WTC11 (cell line): Measurements from ENCODE around the gene AP5Z1. TPM values are rescaled to one million over a fixed set of nuclear protein-coding genes. Genes with fewer than 3 reads are reported as not detected.
A peak's percentile ranks its signal among the peaks of the same experiment; 100 is the strongest.

Experiments
- ATAC-seq: fragments of 200-7000 bp; cut with Tn5 transposase; 2 replicates; pipeline ENCODE4 v1.10.0; 2021; ENCODE audit warnings: mild to moderate bottlenecking, moderate library complexity
- CTCF ChIA-PET: fragments of 300-600 bp; sonication (Branson Sonifier 250); formaldehyde crosslinking; loops from one replicate; lab custom pipeline; 2021; ENCODE audit warnings: antibody characterized with exemption; lab: Charles Lee
- POLR2A ChIA-PET: fragments of 350-600 bp; sonication (Branson Sonifier 250); formaldehyde crosslinking; loops from one replicate; lab custom pipeline; 2021; ENCODE audit warnings: antibody characterized with exemption; lab: Charles Lee
- DNase-seq: peaks from one replicate; pipeline ENCODE4 v3.0.0; 2021; ENCODE audit warnings: low spot score
- H3K27ac Mint-ChIP-seq: 2 replicates; pipeline ENCODE4 v1.8.0; 2021; ENCODE audit warnings: mixed read lengths
- H3K27me3 Mint-ChIP-seq: 2 replicates; pipeline ENCODE4 v1.8.0; 2021; ENCODE audit warnings: low read depth, mild to moderate bottlenecking, moderate library complexity, mixed read lengths
- H3K36me3 Mint-ChIP-seq: 2 replicates; pipeline ENCODE4 v1.8.0; 2021; ENCODE audit warnings: mixed read lengths
- H3K4me1 Mint-ChIP-seq: 2 replicates; pipeline ENCODE4 v1.8.0; 2022; ENCODE audit warnings: mixed read lengths
- H3K4me3 Mint-ChIP-seq: 2 replicates; pipeline ENCODE4 v1.8.0; 2021; ENCODE audit warnings: mild to moderate bottlenecking, moderate library complexity, mixed read lengths
- H3K9me3 Mint-ChIP-seq: 2 replicates; pipeline ENCODE4 v1.8.0; 2021; ENCODE audit warnings: mixed read lengths
- ATF2 ChIP-seq: sonication (generic); formaldehyde crosslinking; IDR thresholded peaks from 2 replicates; pipeline ENCODE4 v1.8.1; 2022; ENCODE audit warnings: low read depth, missing genetic modification reagents, borderline replicate concordance
- ATF6 ChIP-seq: sonication (generic); formaldehyde crosslinking; IDR thresholded peaks from 2 replicates; pipeline ENCODE4 v1.8.1; 2023; ENCODE audit warnings: mild to moderate bottlenecking, missing genetic modification reagents
- E2F4 ChIP-seq: sonication (generic); formaldehyde crosslinking; IDR thresholded peaks from 2 replicates; pipeline ENCODE4 v1.8.1; 2022; ENCODE audit warnings: low read depth, mild to moderate bottlenecking, moderate library complexity, missing genetic modification reagents, borderline replicate concordance
- ESRRA ChIP-seq: sonication (generic); formaldehyde crosslinking; IDR thresholded peaks from 2 replicates; pipeline ENCODE4 v1.8.1; 2022; ENCODE audit warnings: mild to moderate bottlenecking, missing genetic modification reagents, borderline replicate concordance
- FOXP4 ChIP-seq: sonication (generic); formaldehyde crosslinking; IDR thresholded peaks from 2 replicates; pipeline ENCODE4 v1.8.0; 2022; ENCODE audit warnings: mild to moderate bottlenecking, missing genetic modification reagents
- IRF1 ChIP-seq: sonication (generic); formaldehyde crosslinking; IDR thresholded peaks from 2 replicates; pipeline ENCODE4 v1.8.0; 2023; ENCODE audit warnings: missing genetic modification reagents
- MAX ChIP-seq: sonication (generic); formaldehyde crosslinking; IDR thresholded peaks from 2 replicates; pipeline ENCODE4 v1.8.0; 2022; ENCODE audit warnings: mild to moderate bottlenecking, missing genetic modification reagents
- MXD4 ChIP-seq: fragments of 250-450 bp; sonication (Bioruptor Pico); IDR thresholded peaks from 2 replicates; pipeline ENCODE4 v1.8.0; 2021; ENCODE audit warnings: mild to moderate bottlenecking, moderate library complexity, borderline replicate concordance
- NFATC4 ChIP-seq: fragments of 250-450 bp; sonication (Bioruptor Pico); IDR thresholded peaks from 2 replicates; pipeline ENCODE4 v1.9.0; 2021; ENCODE audit warnings: mild to moderate bottlenecking
- NFYB ChIP-seq: sonication (generic); formaldehyde crosslinking; conservative IDR thresholded peaks from 2 replicates; pipeline ENCODE4 v1.8.0; 2022; ENCODE audit warnings: low read depth, missing genetic modification reagents
- NR2C2 ChIP-seq: sonication (generic); formaldehyde crosslinking; IDR thresholded peaks from 2 replicates; pipeline ENCODE4 v1.8.0; 2022; ENCODE audit warnings: mild to moderate bottlenecking, missing genetic modification reagents
- NR3C1 ChIP-seq: sonication (generic); formaldehyde crosslinking; conservative IDR thresholded peaks from 2 replicates; pipeline ENCODE4 v1.8.1; 2023; ENCODE audit warnings: low read depth, mild to moderate bottlenecking, missing genetic modification reagents
- USF2 ChIP-seq: sonication (generic); formaldehyde crosslinking; IDR thresholded peaks from 2 replicates; pipeline ENCODE4 v1.8.1; 2023; ENCODE audit warnings: mild to moderate bottlenecking, missing genetic modification reagents, moderate library complexity
- ZBTB43 ChIP-seq: sonication (generic); formaldehyde crosslinking; IDR thresholded peaks from 2 replicates; pipeline ENCODE4 v1.8.1; 2023; ENCODE audit warnings: mild to moderate bottlenecking, missing genetic modification reagents
- ZNF396 ChIP-seq: fragments of 250-450 bp; sonication (Bioruptor Pico); IDR thresholded peaks from 2 replicates; pipeline ENCODE4 v1.8.0; 2021; ENCODE audit warnings: mild to moderate bottlenecking, moderate library complexity, borderline replicate concordance
- total RNA-seq: library from RNA; stranded (reverse); gene quantifications from 3 replicates; pipeline ENCODE4 v1.2.3, GENCODE V29; 2021

AP5Z1 gene
- total RNA-seq, 1 experiment from 2014 or later, result 29.4 TPM

- TF ChIP-seq NFATC4 (CRISPR knock-in tag) (no peak), NFYB (CRISPR knock-in tag) (no peak), ATF6 (CRISPR knock-in tag) (no peak), ATF2 (CRISPR knock-in tag) (no peak), ZNF396 (no peak), IRF1 (CRISPR knock-in tag) (no peak), NR2C2 (CRISPR knock-in tag) (no peak)
Measured at GRCh38 chr7:4798706-4799235, 23.3 kb downstream of the AP5Z1 start (continued).

GRCh38 chr7:4799508-4800268, 24.3 kb downstream of the AP5Z1 start:
- ATAC-seq, result peak; percentile 8
- no peak for DNase-seq
- CTCF ChIA-PET, result interaction anchor here (0.8 to 4.4 kb wide), 6 partner anchors 16 to 287 kb away, joined by 3 to 36 read pairs (median 4); partner anchors contain the start of genes AP5Z1 and RADIL

GRCh38 chr7:4800487-4800886, 25.1 kb downstream of the AP5Z1 start:
- no peak overlapping the region for H3K4me3 Mint-ChIP-seq
- H3K36me3 Mint-ChIP-seq, result no peaks in the 10 kb centered on the region
- TF ChIP-seq ZBTB43 (no peak), MAX (CRISPR knock-in tag) (no peak), USF2 (CRISPR knock-in tag) (no peak), NR2C2 (CRISPR knock-in tag) (no peak), E2F4 (CRISPR knock-in tag) (no peak), ESRRA (CRISPR knock-in tag) (no peak), MXD4 (CRISPR knock-in tag) (no peak), FOXP4 (CRISPR knock-in tag) (no peak)
- peaks cover 4% of the 10 kb centered on the region for H3K4me1 Mint-ChIP-seq
- no peaks in the 10 kb centered on the region for H3K27me3 Mint-ChIP-seq
- ChIA-PET POLR2A (interaction anchor here (1.2 kb wide), 1 partner anchor 13 kb away, joined by 3 read pairs; no protein-coding TSS in a partner anchor), CTCF (interaction anchor here (0.6 to 4.4 kb wide), 8 partner anchors 8 to 83 kb away, joined by 3 to 36 read pairs (median 4); partner anchors contain the start of gene RADIL)
- no peak overlapping the region for H3K27ac Mint-ChIP-seq
- ATAC-seq (no peak), DNase-seq (no peak)
- no peaks in the 10 kb centered on the region for H3K9me3 Mint-ChIP-seq

More at GRCh38 chr7:4799508-4800268, 24.3 kb downstream of the AP5Z1 start:
- Mint-ChIP-seq H3K27me3 (no peaks in the 10 kb centered on the region), H3K4me1 (peaks cover 4% of the 10 kb centered on the region), H3K9me3 (no peaks in the 10 kb centered on the region), H3K4me3 (no peak overlapping the region), H3K27ac (no peak overlapping the region), H3K36me3 (no peaks in the 10 kb centered on the region)
- TF ChIP-seq NR3C1 (CRISPR knock-in tag), result no peak
- peak; percentile 51; the same call in 1 of the 2 replicates for TF ChIP-seq USF2 (CRISPR knock-in tag)
- POLR2A ChIA-PET, result interaction anchor here (1.2 kb wide), 1 partner anchor 14 kb away, joined by 3 read pairs; no protein-coding TSS in a partner anchor
